Neural cell (in vitro differentiated cells): ENCODE data around the gene TMSB10. TPM values are rescaled to one million over a fixed set of nuclear protein-coding genes. Genes with fewer than 3 reads are reported as not detected.

ENCODE experiments used
- H2AFZ ChIP-seq: fragments of 200-600, 300-800 bp; sonication (generic), shearing (Covaris generic); 2 replicates; pipeline ENCODE4 v1.6.0; 2014; ENCODE audit warnings: low read depth, mild to moderate bottlenecking, antibody characterized with exemption, low read length, moderate library complexity
- H3F3A ChIP-seq: fragments of 200-600 bp; shearing (Covaris generic); 2 replicates; pipeline ENCODE4 v1.6.1; 2016; ENCODE audit warnings: mild to moderate bottlenecking, moderate library complexity, mixed read lengths, antibody characterized with exemption, low read length; ENCODE audit not compliant: insufficient read depth, poor library complexity, severe bottlenecking
- H3K27ac ChIP-seq: fragments of 200-600, 300-800 bp; sonication (generic), shearing (Covaris generic); 2 replicates; pipeline ENCODE4 v1.5.1; 2014; ENCODE audit warnings: mild to moderate bottlenecking, low read length, moderate library complexity
- H3K27me3 ChIP-seq: fragments of 300-800, 200-600 bp; sonication (generic), shearing (Covaris generic); 2 replicates; pipeline ENCODE4 v1.6.0; 2014; ENCODE audit warnings: mild to moderate bottlenecking, low read depth, low read length, moderate library complexity; ENCODE audit not compliant: insufficient read depth
- H3K36me3 ChIP-seq: fragments of 300-800, 200-600 bp; sonication (generic), shearing (Covaris generic); 2 replicates; pipeline ENCODE4 v1.5.1; 2014; ENCODE audit warnings: mild to moderate bottlenecking, antibody characterized with exemption, low read length, moderate library complexity; ENCODE audit not compliant: insufficient read depth
- H3K4me2 ChIP-seq: fragments of 300-800, 200-600 bp; sonication (generic), shearing (Covaris generic); 2 replicates; pipeline ENCODE4 v1.6.0; 2014; ENCODE audit warnings: mild to moderate bottlenecking, low read length
- H3K4me3 ChIP-seq: fragments of 300-800, 200-600 bp; sonication (generic), shearing (Covaris generic); 2 replicates; pipeline ENCODE4 v1.5.1; 2014; ENCODE audit warnings: mild to moderate bottlenecking, low read length, moderate library complexity
- H3K79me2 ChIP-seq: fragments of 200-600 bp; shearing (Covaris generic); replicated peaks from 2 replicates; pipeline ENCODE4 v1.6.0; 2014; ENCODE audit warnings: mild to moderate bottlenecking, low read length, moderate library complexity; ENCODE audit not compliant: insufficient read depth
- H3K9ac ChIP-seq: fragments of 300-800, 200-600 bp; sonication (generic), shearing (Covaris generic); 2 replicates; pipeline ENCODE4 v1.6.1; 2016; ENCODE audit warnings: mild to moderate bottlenecking, low read length, mixed read lengths
- H3K9me2 ChIP-seq: fragments of 200-600 bp; shearing (Covaris generic); 2 replicates; pipeline ENCODE4 v1.6.1; 2016; ENCODE audit warnings: mild to moderate bottlenecking, low read length, mixed read lengths; ENCODE audit not compliant: insufficient read depth
- H3K9me3 ChIP-seq: fragments of 200-600, 300-800 bp; sonication (generic), shearing (Covaris generic); 2 replicates; pipeline ENCODE4 v1.6.1; 2016; ENCODE audit warnings: mild to moderate bottlenecking, mixed run types, low read length, moderate library complexity, mixed read lengths
- H4K20me1 ChIP-seq: fragments of 200-600 bp; shearing (Covaris generic); 2 replicates; pipeline ENCODE4 v1.6.1; 2016; ENCODE audit warnings: mild to moderate bottlenecking, mixed run types; ENCODE audit not compliant: insufficient read depth
- CTCF ChIP-seq: fragments of 450-650 bp; IDR thresholded peaks from 2 replicates; pipeline ENCODE4 v1.5.1; 2014; ENCODE audit warnings: antibody characterized with exemption, mild to moderate bottlenecking, moderate library complexity; ENCODE audit not compliant: poor library complexity, severe bottlenecking
- EP300 ChIP-seq: fragments of 450-650 bp; conservative IDR thresholded peaks from 2 replicates; pipeline ENCODE4 v1.6.1; 2014; ENCODE audit warnings: antibody characterized with exemption, mild to moderate bottlenecking, moderate library complexity; ENCODE audit not compliant: poor library complexity, severe bottlenecking
- EZH2 ChIP-seq: fragments of 200-600, 300-800 bp; shearing (Covaris generic), sonication (generic); IDR thresholded peaks from 2 replicates; pipeline ENCODE4 v1.6.1; 2014; ENCODE audit warnings: antibody characterized with exemption, low read length, borderline replicate concordance, mild to moderate bottlenecking; ENCODE audit not compliant: insufficient read depth, poor library complexity, severe bottlenecking
- MXI1 ChIP-seq: fragments of 450-650 bp; conservative IDR thresholded peaks from 2 replicates; pipeline ENCODE4 v1.6.1; 2014; ENCODE audit warnings: antibody characterized with exemption, mild to moderate bottlenecking; ENCODE audit not compliant: poor library complexity, severe bottlenecking
- POLR2AphosphoS5 ChIP-seq: IDR thresholded peaks from 2 replicates; pipeline ENCODE4 v1.6.1; 2012
- RAD21 ChIP-seq: fragments of 450-650 bp; conservative IDR thresholded peaks from 2 replicates; pipeline ENCODE4 v1.6.1; 2014; ENCODE audit warnings: antibody characterized with exemption, mild to moderate bottlenecking, moderate library complexity
- REST ChIP-seq: IDR thresholded peaks from 2 replicates; pipeline ENCODE4 v1.6.1; 2012; ENCODE audit warnings: borderline replicate concordance
- SMC3 ChIP-seq: fragments of 450-650 bp; conservative IDR thresholded peaks from 2 replicates; pipeline ENCODE4 v1.6.1; 2014; ENCODE audit warnings: antibody characterized with exemption, mild to moderate bottlenecking, moderate library complexity; ENCODE audit not compliant: poor library complexity
- TAF1 ChIP-seq: IDR thresholded peaks from 2 replicates; pipeline ENCODE4 v1.6.1; 2012; ENCODE audit warnings: low read depth
- polyA minus RNA-seq: library from RNA; depleted of rRNA, polyadenylated mRNA; stranded (reverse); fragments of >200 nt; gene quantifications from 2 replicates; pipeline ENCODE4 v1.2.3, GENCODE V29; 2014
- polyA plus RNA-seq: library from polyadenylated mRNA; depleted of rRNA; stranded (reverse); fragments of >200 nt; gene quantifications from 2 replicates; pipeline ENCODE4 v1.2.3, GENCODE V29; 2014

The TMSB10 gene
- polyA plus RNA-seq (14,494 and 15,324 TPM in 2 replicates), polyA minus RNA-seq (2,702 and 2,933 TPM in 2 replicates)

- Histone ChIP-seq H3K79me2 (peaks cover 29% of the 10 kb centered on the region), H3K27me3 (no peaks in the 10 kb centered on the region), H2AFZ (peak within 1 kb of the TSS; percentile 79), H3K9me3 (no peaks in the 10 kb centered on the region), H3F3A (no peaks in the 10 kb centered on the region), H3K9ac (peak within 1 kb of the TSS; percentile 99), H4K20me1 (no peaks in the 10 kb centered on the region), H3K27ac (peak within 1 kb of the TSS; percentile 97), H3K36me3 (peaks cover 3% of the 10 kb centered on the region), H3K4me3 (peak within 1 kb of the TSS; percentile 89), H3K9me2 (no peaks in the 10 kb centered on the region), H3K4me2 (peak within 1 kb of the TSS; percentile 92)
- peak; percentile 98 for TF ChIP-seq POLR2AphosphoS5
- TF ChIP-seq RAD21 = peak; percentile 32
- TF ChIP-seq TAF1 = peak; percentile 97
- TF ChIP-seq EZH2 = no peak
- TF ChIP-seq EP300 = peak; percentile 78
- TF ChIP-seq REST = peak; percentile 90
- TF ChIP-seq MXI1 = peak; percentile 67
- TF ChIP-seq CTCF = peak; percentile 47
- TF ChIP-seq SMC3 = peak; percentile 39
These were observed at the start of gene TMSB10 for GRCh38 chr2:84905181-84906107. Gene TMSB10, plus strand, starts transcription at chr2:84905656.

- no peak overlapping the region for H2AFZ ChIP-seq
These were observed 49.7 kb upstream of the TMSB10 start for GRCh38 chr2:84855731-84856130.

More at GRCh38 chr2:84855731-84856130, 49.7 kb upstream of the TMSB10 start:
- no peak for TF ChIP-seq TAF1
- no peak for TF ChIP-seq EP300
- no peak for TF ChIP-seq RAD21
- no peak for TF ChIP-seq REST
- no peak for TF ChIP-seq SMC3
- no peak for TF ChIP-seq POLR2AphosphoS5
- TF ChIP-seq MXI1 = no peak
- no peak for TF ChIP-seq CTCF
- TF ChIP-seq EZH2 = no peak
- no peak overlapping the region for H3K27ac ChIP-seq
- H4K20me1 ChIP-seq = no peaks in the 10 kb centered on the region
- H3K27me3 ChIP-seq = no peaks in the 10 kb centered on the region
- H3K4me3 ChIP-seq = no peak overlapping the region
- H3K4me2 ChIP-seq = no peak overlapping the region
- no peaks in the 10 kb centered on the region for H3K9me3 ChIP-seq
- H3K9ac ChIP-seq = no peak overlapping the region
- no peaks in the 10 kb centered on the region for H3K9me2 ChIP-seq
- no peaks in the 10 kb centered on the region for H3F3A ChIP-seq
- H3K36me3 ChIP-seq = no peaks in the 10 kb centered on the region
- H3K79me2 ChIP-seq = no peaks in the 10 kb centered on the region
